ENCODE results near the gene NCEH1.

GRCh38 chr3:172717493-172718088 is 6.7 kb upstream of the NCEH1 start:
- TF ChIP-seq POLR2A (IDR thresholded peaks at IDR 0.05) (no peak), CTCF (IDR thresholded peaks at IDR 0.05) (no peak)

Data from prostate gland (tissue), 2 donors.